K562 (cell line): ENCODE results near the gene ABCC11. TPM values are rescaled to one million over a fixed set of nuclear protein-coding genes. Genes with fewer than 3 reads are reported as not detected.

Experiments
- ATAC-seq: fragments of 200-7000 bp; cut with Tn5 transposase; 3 replicates; pipeline ENCODE4 v1.9.1; 2020; ENCODE audit warnings: moderate library complexity
- BruUV-seq: library from RNA; stranded (reverse); fragments of 400-500 nt; replicated peaks from 2 replicates; lab custom pipeline; 2021; lab: Mats Ljungman, UMichigan
- CTCF ChIA-PET: fragments of 300-600 bp; formaldehyde crosslinking; extraction: SDS; loops from one replicate; lab custom pipeline; 2021; ENCODE audit warnings: low intra/inter-chr PET ratio; lab: Yijun Ruan, JAX
- POLR2A ChIA-PET: fragments of 300-600, 350-650 bp; sonication (Branson Sonifier 250); formaldehyde crosslinking; extraction: SDS; loops from one replicate; lab custom pipeline; 2021; ENCODE audit warnings: antibody characterized with exemption, inconsistent platforms; lab: Yijun Ruan, JAX
- DNase-seq, 4 experiments: peaks; one replicate each; pipeline versions ENCODE4 v3.0.0 to v3.0.0-alpha.2; 2011 to 2018; ENCODE audit warnings: low spot score in 3 of 4, mixed read lengths in 3 of 4; ENCODE audit errors: extremely low read depth in 1 of 4
- FAIRE-seq: peaks from 2 replicates; lab custom pipeline; 2011; peaks lifted over from hg19 to GRCh38; lab: Jason Lieb, UNC
- H2AFZ ChIP-seq: 2 replicates; pipeline ENCODE4 v1.6.0; 2011; ENCODE audit warnings: low read depth, low read length, control low read depth, inconsistent platforms
- H3K27ac ChIP-seq: fragments of 200-600 bp; 3 replicates; pipeline ENCODE4 v1.8.0; 2011; ENCODE audit warnings: low read depth, mild to moderate bottlenecking, control low read depth, inconsistent platforms, low read length, moderate library complexity, mixed read lengths; ENCODE audit errors: extremely low read depth
- H3K27me3 ChIP-seq, 2 experiments: fragments of 300-600 bp in 1 of 2; 2 replicates in 1 of 2; 3 replicates in 1 of 2; pipeline versions ENCODE4 v1.6.0 to v1.8.0; 2011; ENCODE audit warnings: inconsistent platforms in 2 of 2, low read length in 2 of 2, mild to moderate bottlenecking in 1 of 2, mixed read lengths in 1 of 2, moderate library complexity in 1 of 2; ENCODE audit not compliant: control insufficient read depth in 2 of 2, insufficient read depth in 2 of 2
- H3K36me3 ChIP-seq: fragments of 300-600 bp; 3 replicates; pipeline ENCODE4 v1.8.0; 2011; ENCODE audit warnings: mild to moderate bottlenecking, low read length, inconsistent platforms; ENCODE audit not compliant: control insufficient read depth, insufficient read depth
- H3K4me1 ChIP-seq, 2 experiments: fragments of 200-600 bp in 1 of 2; replicated peaks in 1 of 2; 2 replicates in 1 of 2; 3 replicates in 1 of 2; pipeline versions ENCODE4 v1.5.1 to v1.8.0; 2011; ENCODE audit warnings: inconsistent platforms in 2 of 2, low read length in 2 of 2, mild to moderate bottlenecking in 1 of 2, mixed read lengths in 1 of 2, moderate library complexity in 1 of 2; ENCODE audit not compliant: control insufficient read depth in 2 of 2, insufficient read depth in 2 of 2
- H3K4me2 ChIP-seq: 2 replicates; pipeline ENCODE4 v1.6.1; 2011; ENCODE audit warnings: low read length, control low read depth, inconsistent platforms, mixed read lengths; ENCODE audit not compliant: insufficient read depth
- H3K4me3 ChIP-seq: fragments of 200-600 bp; sonication (generic), shearing (Covaris generic); 2 replicates; pipeline ENCODE4 v1.5.1; 2016; ENCODE audit warnings: control low read depth, inconsistent platforms
- H3K79me2 ChIP-seq: fragments of 200-600 bp; 3 replicates; pipeline ENCODE4 v1.8.0; 2011; ENCODE audit warnings: low read length, inconsistent platforms; ENCODE audit not compliant: control insufficient read depth, insufficient read depth
- H3K9ac ChIP-seq, 2 experiments: 2 replicates each; pipeline versions ENCODE4 v1.6.0 to v1.6.1; 2011; ENCODE audit warnings: low read depth in 2 of 2, low read length in 2 of 2, control low read depth in 1 of 2, inconsistent platforms in 1 of 2, mild to moderate bottlenecking in 1 of 2, mixed read lengths in 1 of 2; ENCODE audit not compliant: insufficient read depth in 1 of 2
- H3K9me1 ChIP-seq: one replicate; pipeline ENCODE4 v1.6.0; 2011; ENCODE audit warnings: inconsistent platforms, mild to moderate bottlenecking, low read length, moderate library complexity; ENCODE audit not compliant: control insufficient read depth, insufficient read depth
- H3K9me3 ChIP-seq: replicated peaks from 2 replicates; pipeline ENCODE4 v1.5.1; 2011; ENCODE audit warnings: low read depth, low read length, inconsistent platforms; ENCODE audit not compliant: control insufficient read depth, insufficient read depth
- H4K20me1 ChIP-seq: replicated peaks from 2 replicates; pipeline ENCODE4 v1.6.1; 2011; ENCODE audit warnings: low read length, inconsistent platforms, mixed read lengths; ENCODE audit not compliant: control insufficient read depth, insufficient read depth
- CHD2 ChIP-seq: IDR thresholded peaks from 2 replicates; pipeline ENCODE4 v1.6.1; 2011; ENCODE audit warnings: low read depth, low read length
- FOXA3 ChIP-seq, 2 experiments: fragments of 450-650 bp in 1 of 2; sonication (generic) in 1 of 2; formaldehyde crosslinking; IDR thresholded peaks in 1 of 2; conservative IDR thresholded peaks in 1 of 2; 2 replicates each; pipeline versions ENCODE4 v1.4.0 to v1.8.0; 2020 to 2022; ENCODE audit warnings: mild to moderate bottlenecking in 2 of 2, missing genetic modification reagents in 1 of 2
- FOXM1 ChIP-seq, 2 experiments: fragments of 450-650 bp in 1 of 2; sonication (generic) in 1 of 2; formaldehyde crosslinking in 1 of 2; IDR thresholded peaks; 2 replicates each; pipeline versions ENCODE4 v1.6.1 to v1.9.0; 2017 to 2022; ENCODE audit warnings: low read depth in 2 of 2, mild to moderate bottlenecking in 2 of 2, missing genetic modification reagents in 1 of 2, moderate library complexity in 1 of 2
- MAFG ChIP-seq: fragments of 450-650 bp; conservative IDR thresholded peaks from 2 replicates; pipeline ENCODE4 v1.6.1; 2016; ENCODE audit warnings: missing genetic modification characterization, missing compliant biosample characterization
- MYNN ChIP-seq, 2 experiments: sonication (generic); formaldehyde crosslinking in 1 of 2; IDR thresholded peaks; 2 replicates each; pipeline versions ENCODE4 v1.5.0 to v1.6.1; 2016 to 2020; ENCODE audit warnings: antibody characterized with exemption in 1 of 2, missing genetic modification reagents in 1 of 2
- PHB ChIP-seq: fragments of 250-450 bp; sonication (Bioruptor Pico); IDR thresholded peaks from 2 replicates; pipeline ENCODE4 v1.5.0; 2021
- POLR2AphosphoS5 ChIP-seq: IDR thresholded peaks from 2 replicates; pipeline ENCODE4 v1.6.1; 2011; ENCODE audit warnings: mild to moderate bottlenecking, low read depth, low read length, moderate library complexity; ENCODE audit not compliant: control insufficient read depth, insufficient read depth
- RFX1 ChIP-seq: fragments of 450-650 bp; IDR thresholded peaks from 2 replicates; pipeline ENCODE4 v1.6.1; 2016; ENCODE audit warnings: mild to moderate bottlenecking, moderate library complexity
- SLC30A9 ChIP-seq: fragments of 250-450 bp; sonication (Bioruptor Pico); IDR thresholded peaks from 2 replicates; pipeline ENCODE4 v1.8.0; 2022; ENCODE audit warnings: mild to moderate bottlenecking, moderate library complexity
- SMAD3 ChIP-seq: fragments of 450-650 bp; formaldehyde crosslinking; conservative IDR thresholded peaks from 2 replicates; pipeline ENCODE4 v1.4.0; 2020; ENCODE audit warnings: mild to moderate bottlenecking
- SMARCC2 ChIP-seq: fragments of 450-650 bp; IDR thresholded peaks from 2 replicates; pipeline ENCODE4 v1.6.1; 2017; ENCODE audit warnings: antibody characterized with exemption, moderate library complexity, mild to moderate bottlenecking, low read depth
- TRIM24 ChIP-seq, 2 experiments: fragments of 450-650 bp; IDR thresholded peaks; 2 replicates each; pipeline ENCODE4 v1.6.1; 2016
- ZC3H11A ChIP-seq: IDR thresholded peaks from 2 replicates; pipeline ENCODE4 v1.6.1; 2012; ENCODE audit warnings: low read depth, low read length, improper control_type of control experiment
- ZNF124 ChIP-seq: sonication (generic); formaldehyde crosslinking; IDR thresholded peaks from 2 replicates; pipeline ENCODE4 v1.8.1; 2022; ENCODE audit warnings: missing genetic modification reagents
- ZNF232 ChIP-seq: sonication (generic); formaldehyde crosslinking; IDR thresholded peaks from 2 replicates; pipeline ENCODE4 v1.8.0; 2022; ENCODE audit warnings: mild to moderate bottlenecking, missing genetic modification reagents
- ZNF24 ChIP-seq: fragments of 450-650 bp; IDR thresholded peaks from 2 replicates; pipeline ENCODE4 v1.6.1; 2016
- ZNF586 ChIP-seq: fragments of 450-650 bp; formaldehyde crosslinking; conservative IDR thresholded peaks from 2 replicates; pipeline ENCODE4 v1.4.0; 2020; ENCODE audit warnings: mild to moderate bottlenecking, moderate library complexity
- ZNF644 ChIP-seq: fragments of 200-800 bp; sonication (Bioruptor generic); IDR thresholded peaks from 2 replicates; pipeline ENCODE4 v1.6.1; 2016; ENCODE audit warnings: low read depth, missing genetic modification characterization, missing compliant biosample characterization
- WGBS: fragments of 100-300 bp; shearing (Covaris generic); methylation state at CpG from one replicate; pipeline ENCODE4 v1.1.6; 2016; ENCODE audit warnings: low coverage, mixed read lengths; ENCODE audit not compliant: insufficient coverage; ENCODE audit errors: missing lambda C conversion rate; 5-methylcytosine and 5-hydroxymethylcytosine counted together
- in situ Hi-C: fragments of 300-500 bp; cut with MboI; formaldehyde crosslinking; loops from 4 replicates; pipeline ENCODE4 v1.15.0; 2018; ENCODE audit warnings: inconsistent platforms, mixed read lengths
- intact Hi-C: fragments of 100-400 bp; cut with micrococcal nuclease; formaldehyde crosslinking; loops from 2 replicates; pipeline ENCODE4 v1.14.2; 2022
- polyA plus RNA-seq, 8 experiments: library from polyadenylated mRNA; depleted of rRNA in 4 of 8; stranded (reverse) in 5 of 8; unstranded in 3 of 8; fragments of >200 nt; fragmentation: Nextera tagmentation in 2 of 8; fragmentation: Illumina TruSeq in 1 of 8; extraction: Ambion mirVana in 2 of 8; extraction: Trizol in 1 of 8; gene quantifications; 2 replicates each; pipeline versions ENCODE4 v1.2.1 to v1.2.3, GENCODE V29; 2011 to 2014; ENCODE audit warnings: inconsistent platforms in 1 of 8, missing spikeins in 1 of 8
- total RNA-seq, 7 experiments: library from RNA; depleted of rRNA in 6 of 7; stranded (reverse); fragments of >200 nt in 6 of 7; fragmentation: Illumina TruSeq in 2 of 7; extraction: Trizol in 2 of 7; gene quantifications; 2 replicates each; pipeline versions ENCODE4 v1.2.1 to v1.2.3, GENCODE V29; 2011 to 2021; ENCODE audit warnings: low replicate concordance in 1 of 7
- TF ChIP-seq, protein P1 (sequence below): sonication (generic); formaldehyde crosslinking; IDR thresholded peaks from 2 replicates; pipeline ENCODE4 v1.8.0; 2022; ENCODE audit warnings: missing genetic modification reagents, mild to moderate bottlenecking, borderline replicate concordance

Gene ABCC11
- total and polyA plus RNA-seq, 9 of the 15 experiments (the other 6 are each of a cell fraction or from before 2014, with no cell fraction given) = 0.04 to 0.14 (median 0.04) TPM; not detected in 6

DNA sequence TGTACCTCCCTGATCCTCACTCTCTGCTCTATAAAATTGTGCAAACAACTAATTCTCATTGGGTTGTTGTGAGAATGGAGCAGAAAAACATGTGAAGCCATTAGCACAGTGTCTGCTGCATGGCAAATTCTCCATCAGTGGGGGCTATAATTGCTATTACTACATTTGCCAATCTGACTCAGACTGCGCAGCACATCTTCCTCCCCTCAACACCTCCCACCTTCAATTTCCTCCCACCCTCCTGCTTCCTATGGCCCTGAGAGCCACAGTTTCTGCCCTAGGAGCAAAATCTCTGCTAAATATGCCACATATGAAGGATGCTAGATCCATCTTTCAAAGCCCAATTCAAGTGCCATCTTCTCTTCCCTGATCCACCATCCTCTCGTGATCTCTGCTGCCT lies 128.5 kb downstream of the ABCC11 start:
- TF ChIP-seq PHB (CRISPR knock-in tag) (no peak), FOXM1 (IDR thresholded peaks at IDR 0.05; ENCODE audit: low read depth) (no peak), FOXM1 (CRISPR knock-in tag; IDR thresholded peaks at IDR 0.05; ENCODE audit: low read depth) (no peak), ZNF586 (CRISPR knock-in tag) (no peak), SLC30A9 (no peak), MYNN (IDR thresholded peaks at IDR 0.05) (no peak), MYNN (CRISPR knock-in tag; IDR thresholded peaks at IDR 0.05) (no peak), ZC3H11A (no peak), ZNF24 (no peak), MAFG (tag) (no peak), ZNF644 (tag) (no peak), ZNF124 (CRISPR knock-in tag) (no peak), SMAD3 (no peak), POLR2AphosphoS5 (no peak), FOXA3 (CRISPR knock-in tag; conservative IDR thresholded peaks at IDR 0.05 in 1 of 2, IDR thresholded peaks at IDR 0.05 in 1 of 2) (no peak), ZNF232 (CRISPR knock-in tag) (no peak), RFX1 (no peak), CHD2 (no peak), TRIM24 (IDR thresholded peaks at IDR 0.05) (no peak), SMARCC2 (no peak)
- TF ChIP-seq, protein P1, sequence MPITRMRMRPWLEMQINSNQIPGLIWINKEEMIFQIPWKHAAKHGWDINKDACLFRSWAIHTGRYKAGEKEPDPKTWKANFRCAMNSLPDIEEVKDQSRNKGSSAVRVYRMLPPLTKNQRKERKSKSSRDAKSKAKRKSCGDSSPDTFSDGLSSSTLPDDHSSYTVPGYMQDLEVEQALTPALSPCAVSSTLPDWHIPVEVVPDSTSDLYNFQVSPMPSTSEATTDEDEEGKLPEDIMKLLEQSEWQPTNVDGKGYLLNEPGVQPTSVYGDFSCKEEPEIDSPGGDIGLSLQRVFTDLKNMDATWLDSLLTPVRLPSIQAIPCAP (CRISPR knock-in tag) = no peak
- Histone ChIP-seq H3K4me2 (no peak overlapping the region), H3K79me2 (no peaks in the 10 kb centered on the region), H3K9me3 (no peaks in the 10 kb centered on the region), H3K27ac (no peak overlapping the region), H3K9ac (no peak overlapping the region), H2AFZ (no peak overlapping the region), H3K27me3 (peaks cover 0 to 24% of the 10 kb centered on the region in 2 experiments; a peak in 1 of 5 replicates), H3K4me1 (peaks cover 10 to 12% of the 10 kb centered on the region in 2 experiments; a peak in 3 of 5 replicates), H4K20me1 (0 out of 2 replicates have a peak, but pooled peaks cover 2% of the 10 kb centered on the region), H3K36me3 (no peaks in the 10 kb centered on the region), H3K4me3 (no peak overlapping the region), H3K9me1 (no peaks in the 10 kb centered on the region)
- in situ Hi-C loops (no loop called here), intact Hi-C loops (loop anchor here (2.0 kb wide), 1 partner anchor 38 kb away; no protein-coding TSS in a partner anchor)
- WGBS = 25% methylated on average over 2 of the region's 2 CpGs
- ChIA-PET POLR2A (interaction anchor here (0.6 kb wide), 1 partner anchor 232 kb away, joined by 3 read pairs; no protein-coding TSS in a partner anchor), CTCF (interaction anchor here (0.5 kb wide), 1 partner anchor 972 kb away, joined by 3 read pairs; no protein-coding TSS in a partner anchor)
- FAIRE-seq (no peak), DNase-seq (no peak), ATAC-seq (no peak)
- BruUV-seq = no TSS peak
